ENCODE data around the gene SLC6A2. TPM values are rescaled to one million over a fixed set of nuclear protein-coding genes. Genes with fewer than 3 reads are reported as not detected.

The SLC6A2 gene
- total and polyA plus RNA-seq, 12 donors, result 0.17 TPM; not detected in 11

GRCh38 chr16:55732496-55732895 is 76.7 kb downstream of the SLC6A2 start:
- TF ChIP-seq, protein P1, sequence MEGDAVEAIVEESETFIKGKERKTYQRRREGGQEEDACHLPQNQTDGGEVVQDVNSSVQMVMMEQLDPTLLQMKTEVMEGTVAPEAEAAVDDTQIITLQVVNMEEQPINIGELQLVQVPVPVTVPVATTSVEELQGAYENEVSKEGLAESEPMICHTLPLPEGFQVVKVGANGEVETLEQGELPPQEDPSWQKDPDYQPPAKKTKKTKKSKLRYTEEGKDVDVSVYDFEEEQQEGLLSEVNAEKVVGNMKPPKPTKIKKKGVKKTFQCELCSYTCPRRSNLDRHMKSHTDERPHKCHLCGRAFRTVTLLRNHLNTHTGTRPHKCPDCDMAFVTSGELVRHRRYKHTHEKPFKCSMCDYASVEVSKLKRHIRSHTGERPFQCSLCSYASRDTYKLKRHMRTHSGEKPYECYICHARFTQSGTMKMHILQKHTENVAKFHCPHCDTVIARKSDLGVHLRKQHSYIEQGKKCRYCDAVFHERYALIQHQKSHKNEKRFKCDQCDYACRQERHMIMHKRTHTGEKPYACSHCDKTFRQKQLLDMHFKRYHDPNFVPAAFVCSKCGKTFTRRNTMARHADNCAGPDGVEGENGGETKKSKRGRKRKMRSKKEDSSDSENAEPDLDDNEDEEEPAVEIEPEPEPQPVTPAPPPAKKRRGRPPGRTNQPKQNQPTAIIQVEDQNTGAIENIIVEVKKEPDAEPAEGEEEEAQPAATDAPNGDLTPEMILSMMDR (IDR thresholded peaks at IDR 0.05), result no peak
- DNase-seq (no peak), ATAC-seq (no peak)
- Histone ChIP-seq H3K27ac (no peak overlapping the region), H3K4me1 (no peaks in the 10 kb centered on the region), H3K9me3 (no peaks in the 10 kb centered on the region), H3K27me3 (peaks cover 0 to 59% (median 33%) of the 10 kb centered on the region in 7 donors), H3K4me3 (no peak overlapping the region), H3K36me3 (no peaks in the 10 kb centered on the region)
- intact Hi-C loops (cut with DNase I), result no loop called here
- 75 to 82% methylated on average over 2 of the region's 2 CpGs for WGBS, 2 donors

GRCh38 chr16:55734665-55735064 is 78.9 kb downstream of the SLC6A2 start:
- no peaks in the 10 kb centered on the region for H3K4me1 ChIP-seq
- no peaks in the 10 kb centered on the region for H3K36me3 ChIP-seq
- WGBS, 2 donors, result 66 to 80% methylated on average over 2 of the region's 2 CpGs
- H3K9me3 ChIP-seq, result no peaks in the 10 kb centered on the region
- no peak overlapping the region for H3K4me3 ChIP-seq
- no peak overlapping the region for H3K27ac ChIP-seq
- no peak for DNase-seq
- intact Hi-C loops (cut with DNase I), result no loop called here
- TF ChIP-seq, protein P1 (IDR thresholded peaks at IDR 0.05), result no peak
- ATAC-seq, result no peak
- peaks cover 0 to 74% (median 42%) of the 10 kb centered on the region in 7 donors for H3K27me3 ChIP-seq

DNA sequence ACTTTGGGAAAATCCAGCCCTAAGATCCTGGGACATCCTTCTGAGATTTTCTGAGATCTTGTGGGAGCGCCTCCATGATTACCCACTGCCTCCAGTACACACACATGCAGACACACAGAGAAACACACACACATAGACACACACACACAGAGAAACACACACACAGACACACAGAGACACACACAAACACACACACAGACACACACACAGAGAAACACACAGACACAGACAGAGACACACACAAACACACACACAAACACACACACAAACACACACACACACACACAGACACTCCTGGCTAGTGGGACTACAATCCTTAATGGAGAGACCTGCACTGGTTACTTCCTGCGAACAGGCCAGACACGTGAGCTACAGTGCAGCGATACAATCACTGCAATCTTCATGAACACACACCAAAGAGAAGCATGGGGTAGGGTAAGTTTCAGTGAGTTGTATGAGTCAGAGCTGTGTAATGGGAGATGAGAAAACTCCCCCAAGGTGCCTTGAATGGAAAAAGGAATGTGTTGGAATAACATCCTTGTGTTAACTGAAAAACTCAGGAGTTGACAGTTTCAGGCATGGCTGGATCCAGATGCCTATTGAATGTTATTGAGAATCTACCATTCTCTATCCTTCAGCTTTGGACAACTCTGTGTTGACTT is 79.5 kb downstream of the SLC6A2 start:
- H3K27ac ChIP-seq, result no peak overlapping the region
- H3K27me3 ChIP-seq, result peaks cover 0 to 80% (median 45%) of the 10 kb centered on the region in 7 donors
- TF ChIP-seq, protein P1 (IDR thresholded peaks at IDR 0.05), result no peak
- H3K36me3 ChIP-seq, result no peaks in the 10 kb centered on the region
- 82 to 83% methylated on average over 4 of the region's 4 CpGs for WGBS, 2 donors
- H3K4me1 ChIP-seq, result no peaks in the 10 kb centered on the region
- no peaks in the 10 kb centered on the region for H3K9me3 ChIP-seq
- no peak overlapping the region for H3K4me3 ChIP-seq
- intact Hi-C loops (cut with DNase I), result no loop called here
- ATAC-seq (no peak), DNase-seq (no peak)

DNA sequence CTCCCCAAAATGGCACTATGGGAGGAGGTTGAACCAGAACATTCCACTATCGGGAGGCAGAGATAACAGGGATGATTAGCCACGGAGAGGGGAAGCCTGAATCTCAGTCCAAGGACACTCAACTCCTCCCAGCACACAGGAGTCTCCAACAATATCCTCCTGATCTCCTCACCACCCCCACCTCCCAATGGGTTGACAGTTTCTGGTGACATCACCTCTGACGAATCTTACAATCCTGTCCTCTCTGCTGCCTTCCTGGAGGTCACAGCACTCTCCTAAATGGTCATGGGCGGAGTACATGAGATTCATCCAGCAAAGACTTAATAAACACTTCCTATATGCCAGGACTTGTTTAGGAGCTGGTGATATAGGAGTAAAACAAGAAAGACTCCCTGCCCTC is 80.9 kb downstream of the SLC6A2 start:
- ATAC-seq (no peak), DNase-seq (no peak)
- intact Hi-C loops (cut with DNase I), result no loop called here
- TF ChIP-seq, protein P1 (IDR thresholded peaks at IDR 0.05), result no peak
- H3K9me3 ChIP-seq, result no peaks in the 10 kb centered on the region
- peaks cover 0 to 82% (median 54%) of the 10 kb centered on the region in 7 donors for H3K27me3 ChIP-seq
- no peaks in the 10 kb centered on the region for H3K36me3 ChIP-seq
- no peak overlapping the region for H3K4me3 ChIP-seq
- 37 to 40% methylated on average over 4 of the region's 4 CpGs for WGBS, 2 donors
- no peaks in the 10 kb centered on the region for H3K4me1 ChIP-seq
- no peak overlapping the region for H3K27ac ChIP-seq
